Subcutaneous abdominal adipose tissue (tissue), 5 donors: Measurements from ENCODE around the gene CLN5.

Experiments used
- H3K27ac ChIP-seq: one replicate; pipeline ENCODE4 v1.7.0; 2013; ENCODE audit warnings: low read depth, mild to moderate bottlenecking, inconsistent platforms, low read length, moderate library complexity
- H3K27me3 ChIP-seq, 5 donors: one replicate each; pipeline ENCODE4 v1.7.0; 2013; ENCODE audit warnings: low read length in 5 of 5, inconsistent platforms in 1 of 5; ENCODE audit not compliant: control insufficient read depth in 5 of 5, insufficient read depth in 4 of 5
- H3K36me3 ChIP-seq, 5 donors: one replicate each; pipeline ENCODE4 v1.7.0; 2013; ENCODE audit warnings: low read length in 5 of 5; ENCODE audit not compliant: control insufficient read depth in 5 of 5, insufficient read depth in 5 of 5
- H3K4me1 ChIP-seq, 5 donors: one replicate each; pipeline ENCODE4 v1.7.0; 2013; ENCODE audit warnings: low read length in 5 of 5, mild to moderate bottlenecking in 3 of 5, moderate library complexity in 1 of 5; ENCODE audit not compliant: control insufficient read depth in 5 of 5, insufficient read depth in 5 of 5
- H3K4me3 ChIP-seq, 5 donors: one replicate each; pipeline ENCODE4 v1.7.0; 2013; ENCODE audit warnings: low read length in 5 of 5, low read depth in 1 of 5
- H3K9ac ChIP-seq, 5 donors: one replicate each; pipeline ENCODE4 v1.7.0; 2013; ENCODE audit warnings: low read length in 5 of 5, mild to moderate bottlenecking in 4 of 5, moderate library complexity in 3 of 5
- H3K9me3 ChIP-seq, 5 donors: one replicate each; pipeline ENCODE4 v1.7.0; 2013; ENCODE audit warnings: low read length in 5 of 5; ENCODE audit not compliant: control insufficient read depth in 5 of 5
- donor health status: healthy.
- donor health status: healthy.
- donor health status: healthy.
- donor health status: healthy.
- donor health status: healthy.

CLN5 gene

GRCh38 chr13:76991796-76992547, at the start of gene CLN5:
TSS of gene CLN5 (plus strand) at chr13:76992081. CDS start at chr13:76992099, 18 bp downstream.
- no peaks in the 10 kb centered on the region for H3K27me3 ChIP-seq
- peaks cover 4 to 12% (median 5%) of the 10 kb centered on the region in 5 donors for H3K36me3 ChIP-seq
- peaks cover 0 to 17% (median 15%) of the 10 kb centered on the region in 5 donors for H3K4me1 ChIP-seq
- H3K9me3 ChIP-seq: no peaks in the 10 kb centered on the region
- H3K9ac ChIP-seq: peak within 1 kb of the TSS; percentile 49 to 91 (median 73)
- peak within 1 kb of the TSS; percentile 87 for H3K27ac ChIP-seq
- peak within 1 kb of the TSS; percentile 75 to 90 (median 81) for H3K4me3 ChIP-seq

DNA sequence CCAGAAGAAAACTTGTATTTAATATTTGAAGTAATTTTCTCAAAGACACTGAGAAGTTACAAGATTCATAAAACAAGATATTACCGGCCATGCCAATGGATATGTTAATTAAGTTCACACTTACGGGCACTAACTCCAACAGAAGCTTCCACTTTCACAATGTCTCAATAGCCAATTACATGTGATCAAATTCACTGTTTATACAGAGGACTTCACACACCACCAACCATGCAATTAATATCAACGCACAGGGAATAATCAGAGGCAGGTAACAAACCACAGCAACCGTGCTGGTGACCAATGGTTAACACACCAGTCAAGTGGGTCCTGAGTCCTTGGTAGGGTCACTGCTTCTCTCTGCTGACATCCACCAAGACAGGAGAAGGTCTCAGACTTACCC, 49.5 kb upstream of the CLN5 start:
- Histone ChIP-seq H3K36me3 (no peaks in the 10 kb centered on the region), H3K27me3 (no peaks in the 10 kb centered on the region), H3K9ac (no peak overlapping the region), H3K9me3 (peaks cover 0 to 4% (median 0%) of the 10 kb centered on the region in 5 donors), H3K4me3 (no peak overlapping the region), H3K4me1 (peaks cover 0 to 8% (median 3%) of the 10 kb centered on the region in 5 donors), H3K27ac (no peak overlapping the region)

DNA sequence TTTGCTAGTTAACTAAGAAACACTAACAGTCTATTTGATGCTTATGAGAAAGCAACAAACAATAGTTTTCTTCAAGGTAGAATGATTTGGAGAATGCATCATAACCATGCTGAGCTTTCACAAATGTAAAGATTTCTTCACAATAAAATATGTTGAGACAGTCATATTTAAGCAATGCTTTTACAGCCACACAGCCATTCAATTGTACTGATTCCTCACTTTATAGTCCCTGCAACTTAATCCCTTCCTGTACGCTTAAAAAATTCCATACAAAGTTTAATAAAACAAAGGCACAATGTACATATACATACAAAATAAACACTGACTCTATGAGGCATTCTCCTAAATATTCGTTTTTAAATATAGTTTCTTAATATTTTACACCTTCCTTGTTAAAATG, 48.2 kb upstream of the CLN5 start:
- Histone ChIP-seq H3K27me3 (no peaks in the 10 kb centered on the region), H3K9me3 (peaks cover 0 to 4% (median 0%) of the 10 kb centered on the region in 5 donors), H3K4me1 (peaks cover 0 to 8% (median 3%) of the 10 kb centered on the region in 5 donors), H3K4me3 (no peak overlapping the region), H3K27ac (no peak overlapping the region), H3K36me3 (no peaks in the 10 kb centered on the region), H3K9ac (no peak overlapping the region)

DNA sequence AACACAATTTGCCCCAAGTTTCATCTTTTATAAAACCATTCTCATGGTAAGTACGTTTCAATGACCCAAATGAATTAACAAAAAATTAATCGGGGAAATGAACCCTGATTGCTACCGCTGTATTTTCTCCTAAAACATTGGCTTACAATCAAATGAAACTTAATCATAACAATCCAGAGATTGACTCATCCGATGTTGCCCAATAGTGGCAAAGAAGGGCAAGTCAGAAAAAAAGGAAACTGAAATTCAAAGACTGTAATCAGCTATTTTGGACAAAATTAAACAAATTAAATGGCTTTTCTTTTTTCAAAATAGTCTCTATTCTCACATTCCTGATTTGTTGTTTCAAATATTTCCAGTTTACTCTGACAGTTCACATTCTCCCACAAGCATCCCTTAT, 47.4 kb upstream of the CLN5 start:
- Histone ChIP-seq H3K36me3 (no peaks in the 10 kb centered on the region), H3K4me3 (no peak overlapping the region), H3K9me3 (peaks cover 0 to 4% (median 0%) of the 10 kb centered on the region in 5 donors), H3K9ac (no peak overlapping the region), H3K4me1 (peaks cover 0 to 8% (median 3%) of the 10 kb centered on the region in 5 donors), H3K27me3 (no peaks in the 10 kb centered on the region), H3K27ac (no peak overlapping the region)

DNA sequence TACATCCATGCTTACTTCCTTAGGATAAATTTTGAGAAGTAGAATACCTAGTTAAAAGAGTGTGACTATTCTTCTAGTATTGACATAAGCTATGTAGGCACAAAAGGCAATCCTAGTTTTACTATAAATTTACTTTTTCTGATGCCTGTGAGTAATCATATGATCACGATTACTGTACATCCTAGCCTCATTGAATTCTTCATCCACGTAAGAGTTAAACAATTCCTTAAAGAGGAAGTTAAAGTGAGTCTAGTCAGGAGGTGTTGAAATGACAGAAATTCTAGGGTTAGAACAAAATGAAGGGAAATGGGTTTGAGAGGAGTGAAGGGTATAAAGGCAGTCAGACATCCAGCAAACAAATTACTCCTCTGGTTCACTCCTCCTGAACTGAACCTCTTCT, 43.7 kb upstream of the CLN5 start, which contains the start of gene ACOD1:
TSS of gene ACOD1 (plus strand) at position 363 of the 400 bp plus-strand sequence. CDS start 48 bp downstream, outside the sequence.
- Histone ChIP-seq H3K27me3 (peaks cover 0 to 3% (median 0%) of the 10 kb centered on the region in 5 donors), H3K36me3 (no peaks in the 10 kb centered on the region), H3K4me1 (peaks cover 0 to 8% (median 3%) of the 10 kb centered on the region in 5 donors), H3K9ac (no peak within 1 kb of the TSS), H3K9me3 (peaks cover 0 to 4% (median 0%) of the 10 kb centered on the region in 5 donors), H3K4me3 (no peak within 1 kb of the TSS), H3K27ac (no peak within 1 kb of the TSS)

- no peaks in the 10 kb centered on the region for H3K36me3 ChIP-seq
- no peak overlapping the region for H3K27ac ChIP-seq
- peaks cover 0 to 4% (median under 1%) of the 10 kb centered on the region in 5 donors for H3K4me1 ChIP-seq
- H3K9ac ChIP-seq: no peak overlapping the region
- no peak overlapping the region for H3K4me3 ChIP-seq
- H3K9me3 ChIP-seq: peaks cover 0 to 4% (median 0%) of the 10 kb centered on the region in 5 donors
- peaks cover 0 to 3% (median 0%) of the 10 kb centered on the region in 5 donors for H3K27me3 ChIP-seq
These were observed 41.8 kb upstream of the CLN5 start for GRCh38 chr13:76950101-76950500.

DNA sequence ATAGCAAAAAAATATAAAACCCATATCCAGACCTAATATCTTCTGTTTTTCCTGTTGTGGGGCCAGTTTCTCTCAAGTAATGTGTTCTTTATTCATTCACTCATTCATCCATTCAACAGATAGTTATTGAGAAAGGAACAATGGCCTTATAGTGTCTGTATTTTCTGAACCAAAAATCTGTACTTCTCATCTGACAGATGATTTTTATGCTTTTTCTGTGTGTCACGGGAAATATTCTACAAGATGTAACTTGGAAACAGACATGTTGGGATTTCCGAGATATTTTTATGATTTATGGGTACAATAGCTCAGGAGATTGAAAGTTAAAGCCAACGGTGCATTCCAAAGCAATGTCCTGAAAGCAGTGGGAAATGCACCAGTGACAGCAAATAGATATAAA, 37.9 kb upstream of the CLN5 start:
- no peak overlapping the region for H3K4me3 ChIP-seq
- H3K9ac ChIP-seq: no peak overlapping the region
- H3K9me3 ChIP-seq: no peaks in the 10 kb centered on the region
- H3K4me1 ChIP-seq: peaks cover 0 to 8% (median 4%) of the 10 kb centered on the region in 5 donors
- H3K27ac ChIP-seq: no peak overlapping the region
- no peaks in the 10 kb centered on the region for H3K36me3 ChIP-seq
- H3K27me3 ChIP-seq: peaks cover 0 to 3% (median 0%) of the 10 kb centered on the region in 5 donors

GRCh38 chr13:76954538-76954937, 37.3 kb upstream of the CLN5 start:
- Histone ChIP-seq H3K27ac (no peak overlapping the region), H3K9ac (no peak overlapping the region), H3K4me3 (no peak overlapping the region), H3K9me3 (peaks cover 0 to 3% (median 2%) of the 10 kb centered on the region in 5 donors), H3K4me1 (peaks cover 0 to 8% (median 4%) of the 10 kb centered on the region in 5 donors), H3K27me3 (peaks cover 0 to 3% (median 0%) of the 10 kb centered on the region in 5 donors), H3K36me3 (no peaks in the 10 kb centered on the region)

GRCh38 chr13:76955193-76955592, 36.7 kb upstream of the CLN5 start:
- Histone ChIP-seq H3K9me3 (peaks cover 0 to 10% (median 9%) of the 10 kb centered on the region in 5 donors), H3K9ac (no peak overlapping the region), H3K4me3 (no peak overlapping the region), H3K27me3 (peaks cover 0 to 3% (median 0%) of the 10 kb centered on the region in 5 donors), H3K4me1 (peaks cover 0 to 8% (median 4%) of the 10 kb centered on the region in 5 donors), H3K27ac (no peak overlapping the region), H3K36me3 (no peaks in the 10 kb centered on the region)

DNA sequence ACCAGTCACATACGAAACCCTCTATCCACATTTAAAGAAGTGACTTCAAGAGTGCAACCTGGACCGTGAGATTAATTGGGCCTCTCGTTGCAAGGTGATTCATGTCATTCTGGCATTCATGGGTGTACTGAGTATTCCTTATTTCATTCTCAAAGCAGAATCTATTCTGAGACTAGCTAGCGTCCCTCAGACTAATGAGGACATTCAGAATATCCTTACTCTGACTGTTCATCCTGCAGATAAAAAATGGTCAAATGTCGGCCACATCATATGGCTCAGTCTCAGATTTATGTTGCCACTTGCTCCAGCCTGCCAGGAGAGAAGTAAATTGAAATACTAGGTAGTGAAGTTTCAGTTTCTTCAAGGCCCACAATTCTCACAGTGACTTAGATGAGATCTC, 36.2 kb upstream of the CLN5 start:
- no peak overlapping the region for H3K9ac ChIP-seq
- no peak overlapping the region for H3K27ac ChIP-seq
- H3K4me1 ChIP-seq: peaks cover 0 to 8% (median 4%) of the 10 kb centered on the region in 5 donors
- H3K27me3 ChIP-seq: peaks cover 0 to 3% (median 0%) of the 10 kb centered on the region in 5 donors
- H3K9me3 ChIP-seq: peaks cover 0 to 14% (median 11%) of the 10 kb centered on the region in 5 donors
- H3K36me3 ChIP-seq: no peaks in the 10 kb centered on the region
- H3K4me3 ChIP-seq: no peak overlapping the region
